HCT116 (cell line): ENCODE results near the gene RAB34. TPM values are rescaled to one million over a fixed set of nuclear protein-coding genes. Genes with fewer than 3 reads are reported as not detected.
A peak's percentile ranks its signal among the peaks of the same experiment; 100 is the strongest.

Experiments used
- ATAC-seq: fragments of 200-7000 bp; cut with Tn5 transposase; 2 replicates; pipeline ENCODE4 v1.9.1; 2020; ENCODE audit warnings: mild to moderate bottlenecking, moderate library complexity
- BruUV-seq: library from RNA; stranded (reverse); fragments of 400-500 nt; replicated peaks from 2 replicates; lab custom pipeline; 2021; lab: Mats Ljungman, UMichigan
- CTCF ChIA-PET: fragments of 300-600 bp; sonication (Branson Sonifier 250); formaldehyde crosslinking; loops from one replicate; lab custom pipeline; 2021; ENCODE audit warnings: antibody characterized with exemption; lab: Charles Lee
- POLR2A ChIA-PET: fragments of 300-600, 350-600 bp; sonication (Branson Sonifier 250); formaldehyde crosslinking; loops from one replicate; lab custom pipeline; 2021; ENCODE audit warnings: antibody characterized with exemption; lab: Charles Lee
- RAD21 ChIA-PET, 2 experiments: fragments of 300-600 bp; sonication (Branson Sonifier 250); formaldehyde crosslinking; loops; one replicate each; lab custom pipeline; 2023; ENCODE audit warnings: low total read pairs in 2 of 2; ENCODE audit not compliant: uncharacterized antibody in 2 of 2, unreplicated experiment in 2 of 2, low non-redundant PET in 1 of 2; lab: Charles Lee
- DNase-seq: peaks from one replicate; pipeline ENCODE4 v3.0.0-alpha.2; 2010; ENCODE audit warnings: low read depth, low spot score
- H2AFZ ChIP-seq: fragments of 200-600 bp; shearing (Covaris generic), sonication (generic); 2 replicates; pipeline ENCODE4 v1.6.1; 2017; ENCODE audit warnings: low read depth, mixed run types, mixed read lengths, antibody characterized with exemption, low read length; ENCODE audit not compliant: poor library complexity, severe bottlenecking
- H3K27ac ChIP-seq: 2 replicates; pipeline ENCODE4 v1.5.1; 2012; ENCODE audit warnings: low read depth, low read length
- H3K27me3 ChIP-seq: fragments of 200-600 bp; sonication (generic); 2 replicates; pipeline ENCODE4 v1.6.1; 2016; ENCODE audit warnings: mixed run types, low read length, mixed read lengths; ENCODE audit not compliant: insufficient read depth
- H3K36me3 ChIP-seq, 2 experiments: fragments of 200-500 bp in 1 of 2; fragments of 200-600 bp in 1 of 2; sonication (Bioruptor generic) in 1 of 2; sonication (generic) in 1 of 2; 2 replicates each; pipeline versions ENCODE4 v1.5.1 to v1.6.1; 2014 to 2016; ENCODE audit warnings: low read length in 2 of 2, inconsistent platforms in 1 of 2, mixed read lengths in 1 of 2, mixed run types in 1 of 2; ENCODE audit not compliant: insufficient read depth in 2 of 2, control insufficient read depth in 1 of 2
- H3K4me1 ChIP-seq, 2 experiments: fragments of 200-600 bp in 1 of 2; sonication (generic) in 1 of 2; 2 replicates each; pipeline versions ENCODE4 v1.5.1 to v1.6.1; 2012 to 2017; ENCODE audit warnings: low read length in 2 of 2, inconsistent platforms in 1 of 2, mild to moderate bottlenecking in 1 of 2, mixed read lengths in 1 of 2, mixed run types in 1 of 2, moderate library complexity in 1 of 2; ENCODE audit not compliant: insufficient read depth in 2 of 2, control insufficient read depth in 1 of 2
- H3K4me2 ChIP-seq: fragments of 200-600 bp; sonication (generic); 2 replicates; pipeline ENCODE4 v1.6.1; 2017; ENCODE audit warnings: mixed run types, low read length, mixed read lengths
- H3K4me3 ChIP-seq, 2 experiments: fragments of 200-600 bp in 1 of 2; sonication (generic) in 1 of 2; replicated peaks in 1 of 2; 2 replicates each; pipeline ENCODE4 v1.5.1; 2011 to 2016; ENCODE audit warnings: low read length in 2 of 2, control low read depth in 1 of 2, low read depth in 1 of 2, mild to moderate bottlenecking in 1 of 2, mixed read lengths in 1 of 2, mixed run types in 1 of 2
- H3K79me2 ChIP-seq: fragments of 200-600 bp; sonication (generic); 2 replicates; pipeline ENCODE4 v1.6.1; 2017; ENCODE audit warnings: mild to moderate bottlenecking, mixed run types, low read length, moderate library complexity, mixed read lengths; ENCODE audit not compliant: insufficient read depth
- H3K9ac ChIP-seq: fragments of 200-600 bp; sonication (generic); 2 replicates; pipeline ENCODE4 v1.6.1; 2016; ENCODE audit warnings: low read length, mixed read lengths
- H3K9me2 ChIP-seq: fragments of 200-600 bp; sonication (generic), shearing (Covaris generic); 2 replicates; pipeline ENCODE4 v1.6.1; 2017; ENCODE audit warnings: mixed run types, mild to moderate bottlenecking, moderate library complexity; ENCODE audit not compliant: insufficient read depth
- H3K9me3 ChIP-seq, 2 experiments: fragments of 200-500 bp in 1 of 2; fragments of 200-600 bp in 1 of 2; sonication (Bioruptor generic) in 1 of 2; sonication (generic) in 1 of 2; 2 replicates each; pipeline ENCODE4 v1.6.1; 2014 to 2017; ENCODE audit warnings: low read length in 2 of 2, mixed read lengths in 2 of 2, inconsistent platforms in 1 of 2, low read depth in 1 of 2, mild to moderate bottlenecking in 1 of 2, mixed run types in 1 of 2, moderate library complexity in 1 of 2; ENCODE audit not compliant: control insufficient read depth in 1 of 2, insufficient read depth in 1 of 2
- H4K20me1 ChIP-seq: fragments of 200-600 bp; sonication (generic), shearing (Covaris generic); 2 replicates; pipeline ENCODE4 v1.6.1; 2017; ENCODE audit warnings: mixed run types, mild to moderate bottlenecking, moderate library complexity; ENCODE audit not compliant: insufficient read depth
- CBX3 ChIP-seq: IDR thresholded peaks from 2 replicates; pipeline ENCODE4 v1.6.1; 2012; ENCODE audit warnings: low read depth
- REST ChIP-seq: IDR thresholded peaks from 2 replicates; pipeline ENCODE4 v1.6.1; 2012; ENCODE audit warnings: low read depth
- SRF ChIP-seq: IDR thresholded peaks from 2 replicates; pipeline ENCODE4 v1.6.1; 2012; ENCODE audit warnings: low read depth
- intact Hi-C: fragments of 100-400 bp; cut with micrococcal nuclease; formaldehyde crosslinking; loops from 2 replicates; pipeline ENCODE4 v1.10.0; 2022
- total RNA-seq: library from RNA; stranded (reverse); gene quantifications from one replicate; pipeline ENCODE4 v1.2.1, GENCODE V29; 2021; ENCODE audit not compliant: unreplicated experiment
- TF ChIP-seq, protein P1 (sequence below): IDR thresholded peaks from 2 replicates; pipeline ENCODE4 v1.6.1; 2012

Gene RAB34
- total RNA-seq, 1 experiment from 2014 or later: 0.59 TPM

DNA sequence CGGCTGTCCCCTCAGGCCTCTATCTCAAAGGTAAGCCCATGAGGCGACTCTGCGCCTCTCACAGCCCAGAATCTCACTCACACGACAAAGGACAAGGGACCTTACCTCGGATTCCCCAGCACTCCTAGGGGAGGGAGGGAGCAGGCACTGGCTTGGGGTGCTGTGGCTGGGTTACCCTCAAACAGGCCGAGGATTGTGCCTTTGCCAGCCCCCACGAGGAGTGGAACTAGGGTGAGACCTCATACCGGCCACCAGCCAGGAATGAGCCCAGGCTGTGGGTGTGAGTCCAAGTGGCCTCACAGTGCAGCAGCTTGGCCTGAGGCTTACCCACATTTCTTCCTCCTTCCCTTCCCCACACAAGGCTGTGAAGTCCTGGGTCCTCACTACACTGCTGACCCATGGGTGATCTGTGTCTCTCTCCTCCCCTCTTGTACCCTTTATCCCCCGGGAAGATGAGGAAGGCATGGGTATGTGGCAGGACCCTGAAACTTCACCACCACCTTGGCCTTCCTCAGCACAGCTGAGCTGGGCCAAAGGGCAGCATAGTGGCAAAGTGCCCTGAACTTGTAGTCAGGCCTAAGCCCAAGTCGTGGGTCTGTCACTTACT lies 11.8 kb downstream of the RAB34 start:
- intact Hi-C loops: no loop called here
- Histone ChIP-seq H3K4me3 (no peak overlapping the region), H3K9me2 (no peaks in the 10 kb centered on the region), H3K27ac (no peak overlapping the region), H3K4me1 (peaks cover 4 to 6% of the 10 kb centered on the region in 2 experiments; a peak in 2 of 4 replicates), H2AFZ (no peak overlapping the region), H3K9ac (no peak overlapping the region), H3K36me3 (peaks cover 10% of the 10 kb centered on the region in 2 experiments; a peak in 3 of 4 replicates), H3K9me3 (no peaks in the 10 kb centered on the region), H3K4me2 (no peak overlapping the region), H3K79me2 (no peaks in the 10 kb centered on the region), H4K20me1 (no peaks in the 10 kb centered on the region), H3K27me3 (no peaks in the 10 kb centered on the region)
- CTCF ChIA-PET: interaction anchor here (0.6 kb wide), 2 partner anchors 35 to 45 kb away, joined by 3 read pairs; no protein-coding TSS in a partner anchor
- no peak for DNase-seq
- no peak for ATAC-seq
- RAD21 ChIA-PET: no interaction called here
- BruUV-seq: TSS peak; percentile 5
- POLR2A ChIA-PET: interaction anchor here (1.6 kb wide), 1 partner anchor 14 kb away, joined by 3 read pairs; the partner anchor contains the start of gene RPL23A
- TF ChIP-seq REST (no peak), SRF (no peak), CBX3 (no peak)
- TF ChIP-seq, protein P1, sequence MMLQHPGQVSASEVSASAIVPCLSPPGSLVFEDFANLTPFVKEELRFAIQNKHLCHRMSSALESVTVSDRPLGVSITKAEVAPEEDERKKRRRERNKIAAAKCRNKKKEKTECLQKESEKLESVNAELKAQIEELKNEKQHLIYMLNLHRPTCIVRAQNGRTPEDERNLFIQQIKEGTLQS: no peak
